CD4-positive, alpha-beta T cell treated with Interferon alpha-2 for 1 hour (primary cell): ENCODE results near the gene NOC3L.
"Not testable (repeated sequence)": the region's sequence is repeated elsewhere in the genome, so short reads cannot be mapped to it uniquely, and the experiment has no call there.

Source experiments
- DNase-seq, 2 donors: peaks; one replicate each; pipeline ENCODE4 v3.0.0-alpha.2; 2020 to 2022

The NOC3L gene

GRCh38 chr10:94361171-94361794 lies 1.5 kb downstream of the NOC3L start:
- DNase-seq: peak in 1 of 2 donors; percentile 48

- no peak for DNase-seq
These were observed 4.3 kb downstream of the NOC3L start for GRCh38 chr10:94358480-94358879.

GRCh38 chr10:94357193-94357592 lies 5.5 kb downstream of the NOC3L start:
- no peak for DNase-seq

- DNase-seq: no peak
These were observed 6.9 kb downstream of the NOC3L start for GRCh38 chr10:94355841-94356240.

GRCh38 chr10:94353336-94353735 lies 9.4 kb downstream of the NOC3L start:
- no peak for DNase-seq

GRCh38 chr10:94351089-94351488 lies 11.7 kb downstream of the NOC3L start:
- DNase-seq: no peak

- not testable (repeated sequence) for DNase-seq
These were observed 12.2 kb downstream of the NOC3L start for GRCh38 chr10:94350500-94350899.

GRCh38 chr10:94349327-94349726 lies 13.4 kb downstream of the NOC3L start:
- DNase-seq: no peak

- no peak for DNase-seq
These were observed 18.1 kb downstream of the NOC3L start for GRCh38 chr10:94344522-94345122.

GRCh38 chr10:94343151-94343550 lies 19.6 kb downstream of the NOC3L start:
- DNase-seq: no peak

GRCh38 chr10:94334857-94335256 lies 27.9 kb downstream of the NOC3L start:
- DNase-seq: no peak

- DNase-seq: no peak
These were observed 29.7 kb downstream of the NOC3L start for GRCh38 chr10:94333051-94333450.

- DNase-seq: no peak
These were observed 34.1 kb downstream of the NOC3L start for GRCh38 chr10:94328613-94329012.

- no peak for DNase-seq
These were observed 35.1 kb downstream of the NOC3L start for GRCh38 chr10:94327649-94328048.

GRCh38 chr10:94324609-94325233 lies 38.0 kb downstream of the NOC3L start:
- DNase-seq: no peak

- peak; percentile 29 to 62 for DNase-seq
These were observed 42.3 kb downstream of the NOC3L start for GRCh38 chr10:94320285-94320914.

- no peak for DNase-seq
These were observed 46.2 kb downstream of the NOC3L start for GRCh38 chr10:94316560-94316959.

- DNase-seq: no peak
These were observed 46.7 kb downstream of the NOC3L start for GRCh38 chr10:94315975-94316464.

- no peak for DNase-seq
These were observed 47.7 kb downstream of the NOC3L start for GRCh38 chr10:94315024-94315451.

GRCh38 chr10:94310369-94310768 lies 52.4 kb downstream of the NOC3L start:
- DNase-seq: no peak

- DNase-seq: no peak
These were observed 53.9 kb downstream of the NOC3L start for GRCh38 chr10:94308866-94309265.

GRCh38 chr10:94307046-94307615 lies 55.6 kb downstream of the NOC3L start:
- DNase-seq: no peak

- no peak for DNase-seq
These were observed 58.8 kb downstream of the NOC3L start for GRCh38 chr10:94303929-94304328.
